Epithelial cell of prostate (primary cell): ENCODE measurements around the gene ADORA1.

ENCODE experiments used
- DNase-seq: peaks from one replicate; pipeline ENCODE4 v3.0.0-alpha.2; 2011; ENCODE audit warnings: low read depth, low spot score
- H3K27ac ChIP-seq: fragments of 450-650 bp; 2 replicates; pipeline ENCODE4 v1.5.1; 2017; ENCODE audit warnings: mild to moderate bottlenecking

Gene ADORA1

DNA sequence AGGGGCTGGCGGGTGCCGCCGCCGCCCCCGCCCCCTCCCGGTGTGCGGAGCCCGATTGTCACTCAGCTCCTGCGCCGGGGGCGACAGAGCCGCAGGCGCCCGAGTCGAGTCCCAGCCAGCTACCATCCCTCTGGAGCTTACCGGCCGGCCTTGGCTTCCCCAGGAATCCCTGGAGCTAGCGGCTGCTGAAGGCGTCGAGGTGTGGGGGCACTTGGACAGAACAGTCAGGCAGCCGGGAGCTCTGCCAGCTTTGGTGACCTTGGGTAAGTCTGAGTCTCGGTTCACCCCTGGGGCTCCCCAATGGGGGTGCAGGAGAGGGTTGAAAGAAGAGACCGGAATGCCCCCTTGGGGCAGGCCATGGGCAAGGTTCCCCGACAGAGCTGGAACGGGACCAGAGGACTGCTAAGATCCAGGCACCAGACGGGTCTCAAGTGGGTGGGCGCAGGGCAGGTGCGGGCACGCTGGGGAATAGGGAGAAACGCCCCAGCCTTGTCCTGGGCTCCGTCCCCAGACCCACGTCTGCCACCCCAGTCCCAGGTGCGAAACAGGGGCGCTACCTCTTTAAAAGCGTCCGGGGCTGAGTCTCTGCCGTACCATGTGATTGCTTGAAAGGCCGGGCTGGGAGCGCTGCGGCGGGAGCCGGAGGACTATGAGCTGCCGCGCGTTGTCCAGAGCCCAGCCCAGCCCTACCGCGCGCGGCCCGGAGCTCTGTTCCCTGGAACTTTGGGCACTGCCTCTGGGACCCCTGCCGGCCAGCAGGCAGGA, at the start of gene ADORA1:
TSS of gene ADORA1 (plus strand) at position 61 of the 765 bp plus-strand sequence. CDS start 1,116 bp downstream, outside the sequence.
- no peak within 1 kb of the TSS for H3K27ac ChIP-seq
- no peak for DNase-seq

DNA sequence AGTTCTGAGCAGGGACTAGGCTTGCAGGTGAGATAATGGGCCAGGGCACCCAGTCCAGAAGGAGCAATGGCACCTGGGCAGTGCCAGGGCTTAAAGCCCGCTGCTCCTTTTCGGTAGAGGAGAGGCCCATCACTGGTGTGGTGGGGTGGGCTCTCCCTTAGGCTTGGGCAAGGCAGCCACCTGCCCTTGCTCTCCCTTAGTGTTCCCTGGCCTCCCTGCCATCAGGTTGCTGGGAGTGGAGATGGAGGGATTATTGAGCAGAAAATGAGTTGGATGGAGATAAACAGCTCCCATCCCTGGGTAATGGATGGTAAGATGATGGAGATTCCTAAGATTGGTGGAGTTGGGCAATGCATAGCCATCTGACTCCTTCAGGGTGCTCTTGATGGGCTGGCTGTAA, 49.6 kb upstream of the ADORA1 start:
- H3K27ac ChIP-seq: no peak overlapping the region
- no peak for DNase-seq

DNA sequence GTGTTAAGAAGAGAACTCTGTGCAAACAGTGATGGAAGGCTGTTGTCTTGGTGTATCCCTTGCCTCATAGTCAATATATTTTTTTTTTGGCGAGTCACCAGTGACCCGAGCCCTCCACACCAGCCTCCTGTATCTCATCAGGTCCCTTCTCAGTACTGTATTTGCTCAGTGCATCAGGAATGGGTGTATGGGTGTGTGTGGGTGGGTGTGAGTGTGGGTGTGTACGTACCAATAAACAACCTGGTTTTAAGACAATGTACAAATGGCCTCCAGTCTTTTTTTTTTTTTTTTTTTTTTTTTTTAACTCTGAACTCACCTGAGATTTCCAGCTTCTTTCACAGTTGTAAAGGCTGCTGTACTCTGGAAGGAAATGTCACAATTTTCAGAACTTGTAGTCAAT, 49.0 kb upstream of the ADORA1 start:
- H3K27ac ChIP-seq: no peak overlapping the region
- DNase-seq: no peak

DNA sequence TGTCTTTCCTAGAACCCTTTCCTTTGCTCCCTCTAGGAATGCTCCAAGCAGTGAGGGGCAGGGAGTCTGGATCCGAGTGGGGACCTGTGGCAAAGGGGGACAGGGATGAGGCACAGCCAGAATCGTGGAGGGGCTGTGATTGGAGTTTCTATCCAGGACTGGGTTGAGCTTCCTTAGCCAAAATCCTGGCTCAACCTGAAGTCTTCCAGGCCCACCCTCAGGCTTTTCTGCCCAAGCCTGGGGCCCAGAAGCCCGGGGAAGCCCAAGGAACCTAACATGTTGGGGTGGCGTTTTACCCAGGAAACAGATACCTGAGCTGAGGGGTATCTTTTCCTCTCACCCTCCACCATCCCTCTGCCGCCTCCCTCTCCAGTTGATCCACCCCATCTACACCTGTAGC, 47.1 kb upstream of the ADORA1 start:
- DNase-seq: no peak
- no peak overlapping the region for H3K27ac ChIP-seq

DNA sequence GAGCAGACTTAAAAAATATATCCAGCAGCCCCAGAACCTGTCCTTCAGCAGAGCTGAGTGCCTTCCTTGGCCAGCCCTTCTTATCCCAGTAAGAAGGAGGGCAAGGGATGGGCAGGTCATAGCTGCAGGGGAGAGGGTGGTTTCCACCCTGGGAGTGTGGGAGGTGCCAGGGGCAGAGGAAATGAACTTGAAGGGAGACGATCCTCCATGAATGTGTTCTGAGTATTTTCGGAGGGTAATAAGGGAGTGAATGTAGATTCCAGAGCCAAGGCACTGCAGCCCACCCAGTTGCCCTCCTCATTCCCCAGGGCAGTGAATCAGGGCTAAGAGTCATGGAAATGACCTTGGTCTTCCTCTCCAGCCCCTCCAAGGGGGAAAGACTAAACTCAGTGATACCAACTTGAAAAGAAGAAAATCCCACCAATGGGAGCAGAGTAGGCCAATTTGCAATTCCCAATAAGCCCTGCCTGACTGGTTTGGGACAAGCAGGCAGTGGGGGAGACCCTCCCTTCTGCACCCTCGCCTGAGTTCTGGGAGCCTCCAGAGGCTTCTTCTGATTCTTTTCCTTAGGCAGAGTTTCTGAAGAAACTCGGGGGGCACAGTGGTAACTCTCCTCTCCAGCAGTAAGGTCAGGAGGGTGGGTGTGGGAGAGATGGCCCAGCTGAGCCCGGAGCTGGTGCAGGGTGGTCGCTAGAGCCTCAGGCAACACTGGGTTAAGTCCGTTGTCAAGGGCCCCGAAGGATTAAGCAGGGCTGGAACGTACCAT, 45.9 kb upstream of the ADORA1 start:
- no peak for DNase-seq
- H3K27ac ChIP-seq: no peak overlapping the region

DNA sequence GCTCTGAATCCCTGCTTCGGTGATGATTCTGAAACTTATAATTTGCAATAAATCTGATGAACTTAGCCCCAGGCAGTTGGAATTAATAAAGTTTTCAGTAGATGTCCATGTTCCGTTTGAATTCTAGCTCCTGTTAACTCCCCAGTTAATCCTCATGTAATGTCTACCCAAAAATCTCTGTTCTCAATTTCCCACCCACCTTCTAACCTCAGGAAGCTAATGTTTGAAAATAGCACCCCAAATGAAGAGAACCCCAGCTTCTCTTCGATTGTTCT, 45.4 kb upstream of the ADORA1 start:
- DNase-seq: no peak
- H3K27ac ChIP-seq: no peak overlapping the region

DNA sequence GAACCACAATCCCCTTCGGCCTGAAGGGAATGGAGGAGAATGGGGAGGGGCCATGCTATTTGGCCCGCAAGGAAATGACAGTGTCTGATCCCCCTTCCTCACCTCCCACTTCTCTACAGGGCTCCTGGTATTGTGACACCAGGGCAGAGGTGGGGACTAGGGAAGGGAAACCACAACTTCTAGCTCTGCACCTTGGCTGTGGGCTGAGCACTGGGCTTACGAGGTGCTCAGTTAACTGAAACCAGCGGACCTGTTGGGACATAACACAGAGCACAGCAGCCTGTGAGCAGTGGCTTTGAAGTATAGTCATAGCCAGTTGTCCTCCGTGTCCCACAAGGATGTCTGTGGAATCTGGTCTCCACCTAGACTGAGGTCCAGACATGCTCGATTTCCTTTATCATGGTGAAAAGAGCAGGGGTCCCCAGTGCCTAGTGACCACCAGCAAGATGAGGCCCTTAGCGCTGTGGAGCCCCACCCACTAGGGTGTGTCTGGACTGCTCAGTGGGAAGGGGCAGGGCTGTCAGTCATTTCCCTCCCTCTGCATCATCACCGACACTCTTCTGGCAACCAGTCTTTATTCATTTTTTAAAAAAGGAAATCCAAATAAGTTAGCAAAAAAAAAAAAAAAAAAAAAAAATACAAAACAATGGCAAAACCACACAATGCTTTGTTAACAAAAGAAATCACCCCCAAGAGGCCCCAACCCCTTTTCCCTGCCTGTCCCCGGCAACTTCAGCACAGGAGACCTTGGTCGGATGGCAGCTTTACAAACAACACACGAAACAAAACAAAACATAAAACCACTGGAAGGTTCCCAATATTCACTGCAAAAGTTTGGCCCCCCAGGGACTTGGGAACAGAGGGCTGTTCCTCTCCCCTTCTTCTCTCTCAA, 44.7 kb upstream of the ADORA1 start:
- no peak for DNase-seq
- H3K27ac ChIP-seq: no peak overlapping the region

DNA sequence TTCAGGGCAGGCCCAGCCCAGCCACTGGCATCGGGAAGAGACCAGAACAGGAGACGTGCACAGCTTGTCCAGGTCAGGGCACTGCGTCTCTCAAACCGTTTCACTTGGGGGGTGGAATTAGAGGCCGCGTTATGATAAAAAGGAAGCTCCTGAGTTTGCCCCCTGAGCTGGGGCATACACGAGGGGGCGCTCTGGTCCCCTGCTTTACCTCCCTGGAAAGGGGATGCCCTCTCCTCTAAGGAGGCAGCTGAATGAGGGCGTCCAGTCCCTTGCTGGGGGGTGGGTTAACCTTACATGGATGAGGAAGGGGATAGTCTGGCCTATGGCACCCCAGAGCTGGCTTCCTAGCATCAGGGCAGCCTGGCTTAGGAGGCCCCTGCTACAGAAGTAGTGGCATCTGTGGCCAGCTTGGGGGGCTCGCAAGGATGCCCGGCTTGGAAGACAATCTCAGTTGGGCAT, 44.0 kb upstream of the ADORA1 start:
- H3K27ac ChIP-seq: no peak overlapping the region
- DNase-seq: no peak

DNA sequence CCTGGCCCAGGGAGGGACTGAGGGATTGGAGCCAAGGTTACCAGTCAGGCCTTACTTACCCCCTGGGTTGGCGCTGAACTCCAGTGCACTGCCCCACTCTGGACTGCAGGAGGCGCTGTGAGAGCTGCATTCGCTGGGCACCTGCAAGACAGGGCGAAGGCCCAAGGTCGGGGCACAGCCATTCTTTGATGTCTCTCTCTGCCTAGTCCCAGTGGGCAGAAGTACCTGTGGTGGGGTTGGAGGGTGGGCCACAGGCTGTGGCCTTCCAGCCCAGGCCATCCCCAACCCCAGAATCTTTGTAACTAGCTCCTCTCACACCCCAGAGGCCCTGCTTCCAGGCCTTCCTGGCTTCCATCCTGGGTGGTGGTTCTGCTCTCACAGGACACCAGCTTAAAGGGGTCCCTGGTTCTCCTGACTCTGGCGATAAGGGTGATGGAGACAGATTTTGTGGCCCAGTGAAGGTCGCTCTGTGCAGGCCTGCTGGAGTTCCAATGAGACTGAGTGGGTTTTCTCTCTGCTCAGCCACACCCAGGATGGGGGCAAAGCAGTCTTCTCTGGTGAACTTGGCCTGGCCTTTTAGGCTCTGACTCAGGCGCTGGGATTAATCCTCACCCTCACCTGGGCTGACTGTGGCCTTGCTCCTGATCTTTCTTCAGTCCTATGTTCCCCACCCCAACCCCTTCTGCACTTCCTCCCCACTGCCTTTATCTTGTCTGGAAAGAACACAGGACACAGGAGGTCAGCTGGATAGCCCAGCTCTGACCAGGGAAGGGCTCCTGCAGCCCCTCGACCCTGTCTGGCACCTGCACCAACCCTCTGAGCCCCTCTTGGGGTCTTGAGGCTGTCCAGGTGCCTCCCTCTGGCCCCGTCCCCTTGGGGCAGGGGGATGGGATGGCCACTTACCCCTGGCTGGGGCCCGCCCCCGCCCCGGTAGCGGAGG, 42.7 kb upstream of the ADORA1 start:
- no peak overlapping the region for H3K27ac ChIP-seq

DNA sequence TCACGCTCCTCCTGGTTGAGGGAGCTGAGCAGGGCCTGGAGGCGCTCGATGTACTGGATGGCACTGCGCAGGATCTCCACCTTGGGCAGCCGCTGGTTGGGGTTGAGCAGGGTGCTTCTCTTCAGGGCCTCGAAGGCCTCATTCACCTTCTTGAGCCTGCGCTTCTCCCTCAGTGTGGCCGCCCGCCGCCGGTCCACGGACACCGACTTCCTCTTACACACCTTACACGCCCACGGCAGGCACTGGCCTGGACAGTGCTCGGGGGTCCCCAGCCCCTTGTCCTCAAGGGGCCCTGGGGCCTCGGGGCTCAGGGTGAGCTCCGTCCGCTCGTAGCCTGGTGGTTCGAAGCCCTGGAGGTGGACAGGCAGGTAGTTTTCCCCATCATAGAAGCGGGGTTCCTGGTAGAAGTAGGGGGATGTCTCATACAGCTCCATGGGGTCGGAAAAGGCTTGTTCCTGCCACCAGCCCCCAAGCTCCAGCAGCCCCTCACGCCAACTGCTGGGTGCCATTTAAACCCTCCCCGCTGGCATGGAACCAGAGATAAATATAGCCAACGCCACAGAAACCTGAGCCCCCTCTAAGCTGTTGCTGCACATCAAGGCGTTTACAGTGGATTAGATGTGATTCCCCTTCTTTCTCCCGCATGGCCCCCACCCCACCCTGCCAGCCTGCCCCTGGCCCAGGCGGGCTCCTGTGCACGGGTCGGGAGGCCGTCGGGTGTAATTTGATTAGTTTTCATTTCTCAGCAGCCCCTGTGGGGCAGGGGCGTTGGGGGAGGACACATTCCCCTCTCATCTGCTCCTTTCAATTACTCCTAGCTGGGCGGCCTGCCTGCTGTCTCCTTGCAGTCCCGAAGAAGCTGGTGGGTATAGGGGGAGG, 41.8 kb upstream of the ADORA1 start, which contains the start of gene MYOG:
TSS of gene MYOG (minus strand) at position 485 of the 879 bp plus-strand sequence. CDS start at position 434, 51 bp downstream.
- no peak for DNase-seq
- H3K27ac ChIP-seq: no peak within 1 kb of the TSS

More for the DNA sequence above, 42.7 kb upstream of the ADORA1 start:
- DNase-seq: no peak

DNA sequence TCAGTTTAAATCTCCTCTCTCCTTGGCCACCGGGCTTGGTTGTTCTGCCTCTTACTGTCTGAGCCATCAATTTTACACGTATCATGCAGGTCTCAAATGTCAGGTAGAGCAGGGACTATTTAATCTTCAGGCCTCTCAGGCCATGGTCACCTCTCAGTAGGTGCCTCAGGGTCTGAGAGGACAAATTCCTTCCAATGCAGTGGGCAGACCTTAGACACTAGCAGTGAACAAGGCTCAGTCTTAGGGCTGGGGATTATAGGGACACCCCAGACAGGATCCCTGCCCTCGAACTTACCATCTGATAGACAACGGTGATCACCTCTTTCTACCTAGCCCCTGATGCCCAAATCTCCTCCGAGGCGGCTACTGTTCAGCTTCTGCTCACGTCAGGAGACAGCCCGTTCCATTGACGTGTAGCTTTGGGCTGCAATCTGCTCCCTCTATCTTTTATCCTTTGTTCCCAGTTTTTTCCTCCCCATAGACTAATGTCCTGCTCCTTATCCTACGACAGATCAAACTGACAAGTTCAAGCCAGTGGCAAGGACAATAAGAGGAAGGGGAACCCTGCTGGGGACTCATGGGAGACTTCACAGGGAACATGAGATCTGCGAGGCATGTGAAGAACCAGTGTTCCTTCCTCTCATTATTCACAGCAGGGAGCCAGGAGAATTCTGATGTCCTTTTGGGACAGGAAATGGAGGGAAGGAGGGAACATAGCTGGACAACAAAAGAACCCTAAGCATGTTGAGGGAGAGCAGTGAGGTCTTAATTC, 40.3 kb upstream of the ADORA1 start:
- no peak for DNase-seq
- no peak overlapping the region for H3K27ac ChIP-seq

DNA sequence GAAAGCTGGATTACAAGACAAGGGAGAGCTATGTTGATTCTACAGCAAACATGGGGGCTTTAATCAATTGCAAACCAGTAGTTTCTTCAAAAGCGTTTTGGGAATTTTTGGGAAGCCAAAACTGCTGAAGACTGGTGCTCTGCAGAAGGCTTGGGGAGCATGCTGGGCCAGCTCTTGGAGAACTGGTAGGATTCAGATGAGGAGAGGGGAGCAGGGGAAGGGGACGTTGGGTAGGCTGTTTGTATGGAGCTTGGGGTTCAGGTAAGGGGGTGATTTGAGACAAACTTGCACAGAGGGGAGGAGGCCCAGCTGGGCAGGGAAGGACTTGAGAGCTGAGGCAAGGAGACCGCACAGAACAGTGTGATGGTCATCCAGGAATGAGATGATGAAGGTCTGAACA, 39.1 kb upstream of the ADORA1 start:
- no peak overlapping the region for H3K27ac ChIP-seq
- no peak for DNase-seq

DNA sequence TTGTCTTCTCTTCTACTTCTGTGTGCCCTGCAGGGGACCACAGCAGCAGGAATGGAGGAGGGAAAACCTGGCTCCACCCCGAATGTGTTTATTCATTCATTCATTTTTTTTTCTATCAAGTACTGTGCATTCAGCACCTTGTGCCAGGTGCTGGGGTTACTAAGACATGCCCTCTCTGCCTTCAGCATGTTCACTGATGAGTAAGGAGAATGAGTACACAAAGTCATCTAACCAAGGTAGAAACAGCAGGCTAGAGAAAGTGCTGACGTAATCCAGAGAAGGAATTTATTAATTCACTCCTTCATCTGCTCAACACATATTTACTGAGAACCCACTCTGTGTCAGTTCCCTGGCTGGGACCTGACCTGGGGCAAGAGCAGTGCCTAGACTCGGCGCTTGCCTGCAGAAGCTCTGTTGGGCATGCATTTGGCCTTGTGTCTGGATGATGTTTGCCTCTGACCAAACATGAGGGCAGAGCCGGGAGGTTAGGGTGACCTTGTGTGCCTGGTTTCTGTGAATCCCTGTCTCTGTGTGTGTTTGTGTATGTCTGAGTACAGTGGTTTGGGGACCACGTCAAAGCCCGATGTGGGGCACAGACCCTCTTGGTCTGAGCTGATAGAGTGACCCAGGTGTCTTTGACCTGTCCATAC, 38.4 kb upstream of the ADORA1 start:
- H3K27ac ChIP-seq: peak overlapping the region; percentile 30
- DNase-seq: peak; percentile 77

DNA sequence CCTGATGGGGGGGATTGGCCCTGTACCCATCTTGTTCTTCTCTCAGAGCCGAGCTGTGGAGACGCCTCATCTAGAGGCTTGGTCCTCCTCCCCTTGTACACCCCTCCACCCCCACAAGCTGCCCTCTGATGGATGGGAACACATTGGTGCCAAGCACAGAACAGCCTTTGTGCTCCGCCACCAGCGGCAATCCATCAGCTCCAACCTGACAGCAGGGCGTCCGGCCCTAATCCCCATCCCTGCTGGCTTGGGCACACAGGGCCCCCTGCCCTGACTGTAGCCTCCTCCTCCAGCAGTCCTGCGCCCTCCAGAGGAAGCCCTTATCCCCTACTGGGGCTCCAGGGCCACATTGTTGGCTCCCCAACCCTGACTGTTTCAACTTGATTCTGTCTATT, 37.9 kb upstream of the ADORA1 start:
- H3K27ac ChIP-seq: peak overlapping the region; percentile 30
- DNase-seq: no peak

DNA sequence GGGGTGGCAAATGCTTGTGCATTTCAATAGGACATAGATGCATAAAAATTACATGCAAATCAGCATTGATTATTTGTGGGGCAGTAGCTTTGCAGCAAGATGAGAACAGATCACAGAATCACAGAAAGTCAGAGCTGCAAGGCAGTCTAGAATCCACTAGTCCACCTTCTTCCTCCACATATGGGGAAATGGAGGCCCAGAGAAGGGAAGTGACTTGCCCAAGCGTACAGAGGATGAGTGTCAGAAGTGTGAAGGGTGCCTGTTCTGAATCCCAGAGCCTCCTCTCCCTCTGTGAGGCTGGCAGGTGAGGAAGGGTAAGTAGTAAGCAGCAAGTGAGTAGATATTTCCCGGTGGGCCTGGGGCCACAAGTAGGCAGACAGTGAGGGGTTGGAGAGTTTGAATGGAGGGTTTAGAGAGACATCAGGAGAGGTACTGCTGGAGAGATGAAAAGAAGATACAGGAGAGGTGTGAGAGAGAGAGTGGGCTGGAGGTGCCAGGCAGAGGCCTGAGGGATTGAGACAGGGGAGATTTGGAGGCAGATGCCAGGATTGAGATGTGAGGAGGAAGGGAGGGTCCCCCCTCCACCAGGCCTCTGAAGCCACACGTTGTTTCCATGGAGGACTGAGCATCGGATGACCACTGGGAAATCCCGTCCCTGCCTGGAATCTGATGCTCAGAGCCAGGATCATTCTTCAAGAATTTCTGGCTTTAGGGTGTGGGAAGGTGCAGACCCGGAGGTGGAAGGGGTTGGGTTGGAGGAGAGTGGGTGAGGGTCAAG, 36.9 kb upstream of the ADORA1 start:
- DNase-seq: no peak
- H3K27ac ChIP-seq: no peak overlapping the region

DNA sequence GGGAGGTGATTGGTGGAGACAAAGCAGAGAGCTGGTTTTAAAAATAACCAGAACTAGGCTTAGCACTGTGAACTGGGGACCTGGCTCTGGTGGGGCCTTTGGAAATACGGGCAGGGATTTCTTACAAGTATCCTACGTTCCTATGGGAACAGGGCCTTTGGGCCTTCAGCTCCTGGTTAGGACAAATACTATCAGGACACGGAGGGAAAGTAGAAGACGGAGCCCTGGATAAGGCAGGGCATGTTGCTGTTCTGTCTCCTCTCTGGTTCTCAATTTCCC, 36.4 kb upstream of the ADORA1 start:
- DNase-seq: no peak
- no peak overlapping the region for H3K27ac ChIP-seq

DNA sequence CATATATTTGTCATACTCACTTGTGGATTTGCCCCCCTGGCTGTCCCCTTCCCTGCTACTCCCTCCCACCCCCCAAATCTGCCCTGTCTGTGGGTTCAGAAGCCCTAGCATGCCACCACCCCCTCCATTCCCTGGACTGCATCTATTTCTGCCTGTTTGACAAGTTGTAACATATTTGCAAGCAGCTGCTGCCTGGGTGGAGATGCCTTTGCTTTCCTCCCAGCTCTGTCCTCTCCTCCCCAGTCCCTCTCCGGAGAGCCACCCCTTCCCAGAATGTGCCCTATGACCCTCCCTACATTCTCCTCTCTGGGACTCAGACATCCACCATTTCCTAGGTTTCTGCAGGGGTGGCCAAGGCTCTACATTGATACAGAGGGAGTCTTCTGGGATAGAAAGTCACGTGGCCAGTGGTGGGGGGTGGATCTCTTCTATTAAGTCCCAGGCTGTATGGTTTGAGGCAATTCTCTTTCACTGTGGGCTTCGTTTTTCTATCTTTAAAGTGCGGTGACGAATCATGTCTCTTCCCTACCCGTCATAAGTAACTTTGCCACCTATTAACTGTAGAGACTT, 35.7 kb upstream of the ADORA1 start:
- DNase-seq: no peak
- H3K27ac ChIP-seq: no peak overlapping the region
